Lower lobe of right lung (tissue), 2 donors: ENCODE results near the gene EXOC7. TPM values are rescaled to one million over a fixed set of nuclear protein-coding genes. Genes with fewer than 3 reads are reported as not detected.

Source experiments
- ATAC-seq, 2 donors: fragments of 200-7000 bp; cut with Tn5 transposase; one replicate each; pipeline ENCODE4 v1.9.1; 2020 to 2022; ENCODE audit warnings: mild to moderate bottlenecking in 2 of 2, moderate library complexity in 2 of 2
- DNase-seq: peaks from one replicate; pipeline ENCODE4 v3.0.0-alpha.2; 2020
- H3K27ac ChIP-seq: fragments of 200-600 bp; one replicate; pipeline ENCODE4 v1.8.0; 2022
- H3K27me3 ChIP-seq: fragments of 200-600 bp; one replicate; pipeline ENCODE4 v1.8.0; 2022; ENCODE audit warnings: low read depth
- H3K36me3 ChIP-seq: fragments of 200-600 bp; one replicate; pipeline ENCODE4 v1.8.0; 2022; ENCODE audit warnings: mild to moderate bottlenecking
- H3K4me1 ChIP-seq: fragments of 200-600 bp; one replicate; pipeline ENCODE4 v1.8.0; 2022
- H3K4me3 ChIP-seq: fragments of 200-600 bp; one replicate; pipeline ENCODE4 v1.8.0; 2022; ENCODE audit warnings: mild to moderate bottlenecking
- H3K9me3 ChIP-seq: fragments of 200-600 bp; one replicate; pipeline ENCODE4 v1.8.0; 2022
- CTCF ChIP-seq: fragments of 200-600 bp; IDR thresholded peaks from one replicate; pipeline ENCODE4 v1.8.0; 2022; ENCODE audit warnings: antibody characterized with exemption, mild to moderate bottlenecking
- intact Hi-C: fragments of 100-400 bp; cut with DNase I; formaldehyde crosslinking; loops from one replicate; pipeline ENCODE4 v1.11.0; 2022
- total RNA-seq: library from RNA; stranded (reverse); fragmentation: NEBNext Ultra II Directional; extraction: Animal tissue kit (Norgen Biotek cat#: 25700); gene quantifications from one replicate; pipeline ENCODE4 v1.2.1, GENCODE V29; 2021
- donor health status: DM: no; HTN: yes; CAD: no; lungs with severe emphysema.

Gene EXOC7
- total RNA-seq, 1 donor from 2014 or later = 118 TPM

GRCh38 chr17:76130473-76130872, 26.9 kb upstream of the EXOC7 start:
- ATAC-seq (no peak), DNase-seq (no peak)
- Histone ChIP-seq H3K36me3 (no peaks in the 10 kb centered on the region), H3K4me1 (no peaks in the 10 kb centered on the region), H3K4me3 (no peak overlapping the region), H3K27me3 (peaks cover 20% of the 10 kb centered on the region), H3K27ac (no peak overlapping the region), H3K9me3 (no peaks in the 10 kb centered on the region)
- intact Hi-C loops = no loop called here
- no peak for TF ChIP-seq CTCF

- peaks cover 8% of the 10 kb centered on the region for H3K4me1 ChIP-seq
- intact Hi-C loops = no loop called here
- no peak for ATAC-seq
- no peaks in the 10 kb centered on the region for H3K27me3 ChIP-seq
- DNase-seq = no peak
- H3K36me3 ChIP-seq = no peaks in the 10 kb centered on the region
- no peak for TF ChIP-seq CTCF
- H3K4me3 ChIP-seq = no peak overlapping the region
- no peaks in the 10 kb centered on the region for H3K9me3 ChIP-seq
- H3K27ac ChIP-seq = no peak overlapping the region
Observed at GRCh38 chr17:76125922-76126321, 22.3 kb upstream of the EXOC7 start.

- TF ChIP-seq CTCF = no peak
- H3K36me3 ChIP-seq = no peaks in the 10 kb centered on the region
- no peak overlapping the region for H3K27ac ChIP-seq
- no peaks in the 10 kb centered on the region for H3K9me3 ChIP-seq
- H3K27me3 ChIP-seq = no peaks in the 10 kb centered on the region
- DNase-seq = no peak
- no peak for ATAC-seq
- peaks cover 8% of the 10 kb centered on the region for H3K4me1 ChIP-seq
- no peak overlapping the region for H3K4me3 ChIP-seq
- intact Hi-C loops = no loop called here
Observed at GRCh38 chr17:76125391-76125675, 21.7 kb upstream of the EXOC7 start.

- H3K4me1 ChIP-seq = peaks cover 8% of the 10 kb centered on the region
- ATAC-seq = no peak
- H3K36me3 ChIP-seq = no peaks in the 10 kb centered on the region
- peak; percentile 26 for DNase-seq
- H3K27ac ChIP-seq = no peak overlapping the region
- H3K27me3 ChIP-seq = no peaks in the 10 kb centered on the region
- TF ChIP-seq CTCF = no peak
- intact Hi-C loops = loop anchor here (5.0 kb wide), 1 partner anchor 58 kb away; no protein-coding TSS in a partner anchor
- H3K4me3 ChIP-seq = no peak overlapping the region
- no peaks in the 10 kb centered on the region for H3K9me3 ChIP-seq
Observed at GRCh38 chr17:76124582-76125390, 21.2 kb upstream of the EXOC7 start.

GRCh38 chr17:76123749-76124581, 20.4 kb upstream of the EXOC7 start:
- no peaks in the 10 kb centered on the region for H3K9me3 ChIP-seq
- DNase-seq (peak; percentile 20), ATAC-seq (no peak)
- peaks cover 8% of the 10 kb centered on the region for H3K4me1 ChIP-seq
- intact Hi-C loops = loop anchor here (5.0 kb wide), 1 partner anchor 58 kb away; no protein-coding TSS in a partner anchor
- H3K4me3 ChIP-seq = no peak overlapping the region
- H3K27me3 ChIP-seq = no peaks in the 10 kb centered on the region
- no peaks in the 10 kb centered on the region for H3K36me3 ChIP-seq
- no peak overlapping the region for H3K27ac ChIP-seq
- TF ChIP-seq CTCF = no peak
